HepG2 (cell line): ENCODE results near the gene SMURF1.

Source experiments
- CTCF ChIP-seq: sonication (generic); formaldehyde crosslinking; IDR thresholded peaks from 2 replicates; pipeline ENCODE4 v1.5.0; 2020; ENCODE audit warnings: mild to moderate bottlenecking, missing genetic modification reagents, moderate library complexity
- EHMT2 ChIP-seq: fragments of 200-600 bp; sonication (generic); IDR thresholded peaks from 2 replicates; pipeline ENCODE4 v1.7.0; 2017; ENCODE audit warnings: antibody characterized with exemption, low read depth, low read length, borderline replicate concordance
- EZH2 ChIP-seq: conservative IDR thresholded peaks from 2 replicates; pipeline ENCODE4 v1.6.1; 2012; ENCODE audit warnings: mild to moderate bottlenecking, low read depth, low read length, moderate library complexity
- HHEX ChIP-seq: IDR thresholded peaks from 2 replicates; pipeline ENCODE4 v1.6.1; 2016; ENCODE audit warnings: control low read depth
- RAD21 ChIP-seq: fragments of 450-650 bp; formaldehyde crosslinking; IDR thresholded peaks from 2 replicates; pipeline ENCODE4 v1.5.0; 2020; ENCODE audit warnings: mild to moderate bottlenecking
- SMAD3 ChIP-seq: sonication (generic); formaldehyde crosslinking; IDR thresholded peaks from 2 replicates; pipeline ENCODE4 v1.4.0; 2020; ENCODE audit warnings: missing genetic modification reagents
- ZNF205 ChIP-seq: IDR thresholded peaks from 2 replicates; pipeline ENCODE4 v1.6.1; 2018; ENCODE audit warnings: missing biosample characterization, missing genetic modification reagents

DNA sequence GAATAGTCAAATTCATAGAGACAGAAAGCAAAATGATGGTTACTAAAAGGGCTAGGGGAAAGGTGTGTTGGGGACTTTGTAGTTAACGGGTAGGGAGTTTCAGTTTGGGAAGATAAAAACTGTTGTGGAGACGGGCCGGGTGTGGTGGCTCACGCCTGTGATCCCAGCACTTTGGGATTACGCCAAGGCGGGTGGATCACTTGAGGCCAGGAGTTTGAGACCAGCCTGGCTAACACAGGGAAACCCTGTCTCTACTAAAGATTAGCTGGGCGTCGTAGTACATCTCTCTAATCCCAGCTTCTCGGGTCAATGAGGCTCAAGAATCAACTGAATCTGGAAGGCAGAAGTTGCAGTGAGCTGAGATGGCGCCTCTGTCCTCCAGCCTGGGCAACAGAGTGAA, 33.3 kb upstream of the SMURF1 start:
- TF ChIP-seq RAD21 (CRISPR knock-in tag) (no peak), CTCF (CRISPR knock-in tag) (no peak), ZNF205 (CRISPR knock-in tag) (no peak), SMAD3 (CRISPR knock-in tag) (no peak), EZH2 (no peak), HHEX (no peak), EHMT2 (no peak)
